HepG2 (cell line): ENCODE measurements around the gene SMPD3. TPM values are rescaled to one million over a fixed set of nuclear protein-coding genes. Genes with fewer than 3 reads are reported as not detected.

ENCODE experiments used
- ARNTL ChIP-seq: sonication (generic); formaldehyde crosslinking; IDR thresholded peaks from 2 replicates; pipeline ENCODE4 v1.4.0; 2020; ENCODE audit warnings: mild to moderate bottlenecking, missing genetic modification reagents
- CAMTA2 ChIP-seq: sonication (generic); formaldehyde crosslinking; IDR thresholded peaks from 2 replicates; pipeline ENCODE4 v1.4.0; 2020; ENCODE audit warnings: mild to moderate bottlenecking, missing genetic modification reagents, borderline replicate concordance
- DDIT3 ChIP-seq: sonication (generic); formaldehyde crosslinking; IDR thresholded peaks from 2 replicates; pipeline ENCODE4 v1.4.0; 2020; ENCODE audit warnings: mild to moderate bottlenecking, missing genetic modification reagents
- FOXK1 ChIP-seq: sonication (generic); formaldehyde crosslinking; IDR thresholded peaks from 2 replicates; pipeline ENCODE4 v1.4.0; 2020; ENCODE audit warnings: low read depth, missing genetic modification reagents, borderline replicate concordance
- KMT2A ChIP-seq: sonication (generic); formaldehyde crosslinking; IDR thresholded peaks from 2 replicates; pipeline ENCODE4 v1.4.0; 2020; ENCODE audit warnings: missing genetic modification reagents
- MTA1 ChIP-seq: sonication (generic); formaldehyde crosslinking; IDR thresholded peaks from 2 replicates; pipeline ENCODE4 v1.4.0; 2020; ENCODE audit warnings: missing genetic modification reagents, mild to moderate bottlenecking, borderline replicate concordance
- NONO ChIP-seq, 2 experiments: fragments of 450-650 bp in 1 of 2; sonication (generic) in 1 of 2; formaldehyde crosslinking in 1 of 2; IDR thresholded peaks in 1 of 2; conservative IDR thresholded peaks in 1 of 2; 2 replicates each; pipeline versions ENCODE4 v1.6.1 to v1.8.0; 2017 to 2022; ENCODE audit warnings: mild to moderate bottlenecking in 1 of 2, missing genetic modification reagents in 1 of 2, moderate library complexity in 1 of 2
- SOX13 ChIP-seq, 3 experiments: fragments of 450-650 bp in 1 of 3; sonication (generic) in 1 of 3; formaldehyde crosslinking in 1 of 3; IDR thresholded peaks in 2 of 3; conservative IDR thresholded peaks in 1 of 3; 2 replicates each; pipeline versions ENCODE4 v1.5.0 to v1.6.1; 2016 to 2020; ENCODE audit warnings: antibody characterized with exemption in 1 of 3, mild to moderate bottlenecking in 1 of 3, missing compliant biosample characterization in 1 of 3, missing genetic modification reagents in 1 of 3, moderate library complexity in 1 of 3
- STAT6 ChIP-seq: sonication (generic); formaldehyde crosslinking; IDR thresholded peaks from 2 replicates; pipeline ENCODE4 v1.4.0; 2020; ENCODE audit warnings: missing genetic modification reagents, mild to moderate bottlenecking, borderline replicate concordance
- TAF15 ChIP-seq: fragments of 200-400 bp; formaldehyde crosslinking; IDR thresholded peaks from one replicate; pipeline ENCODE4 v1.6.1; 2018; ENCODE audit warnings: mild to moderate bottlenecking, low read depth, low read length; ENCODE audit not compliant: poor library complexity, severe bottlenecking
- ZFP82 ChIP-seq: sonication (generic); formaldehyde crosslinking; IDR thresholded peaks from 2 replicates; pipeline ENCODE4 v1.5.1; 2020; ENCODE audit warnings: mild to moderate bottlenecking, missing genetic modification reagents, borderline replicate concordance
- ZMYM3 ChIP-seq: sonication (generic); formaldehyde crosslinking; IDR thresholded peaks from 2 replicates; pipeline ENCODE4 v1.5.1; 2020; ENCODE audit warnings: mild to moderate bottlenecking, missing genetic modification reagents
- ZNF124 ChIP-seq: sonication (generic); formaldehyde crosslinking; IDR thresholded peaks from 2 replicates; pipeline ENCODE4 v1.4.0; 2020; ENCODE audit warnings: missing genetic modification reagents
- ZNF282 ChIP-seq: fragments of 450-650 bp; IDR thresholded peaks from 2 replicates; pipeline ENCODE4 v1.6.1; 2018; ENCODE audit not compliant: partially characterized antibody
- ZNF431 ChIP-seq: sonication (generic); formaldehyde crosslinking; IDR thresholded peaks from 2 replicates; pipeline ENCODE4 v1.9.0; 2022; ENCODE audit warnings: missing genetic modification reagents, low read depth, mild to moderate bottlenecking, borderline replicate concordance
- ZNF572 ChIP-seq: sonication (generic); formaldehyde crosslinking; IDR thresholded peaks from 2 replicates; pipeline ENCODE4 v1.5.1; 2020; ENCODE audit warnings: mild to moderate bottlenecking, missing genetic modification reagents
- ZNF709 ChIP-seq: sonication (generic); formaldehyde crosslinking; IDR thresholded peaks from 2 replicates; pipeline ENCODE4 v1.5.0; 2020; ENCODE audit warnings: mild to moderate bottlenecking, missing genetic modification reagents
- ZNF839 ChIP-seq: sonication (generic); formaldehyde crosslinking; IDR thresholded peaks from 2 replicates; pipeline ENCODE4 v1.4.0; 2020; ENCODE audit warnings: missing genetic modification reagents, mild to moderate bottlenecking, borderline replicate concordance
- polyA plus RNA-seq, 8 experiments: library from polyadenylated mRNA; depleted of rRNA in 3 of 8; stranded (reverse) in 7 of 8; unstranded in 1 of 8; fragments of >200 nt; fragmentation: Illumina TruSeq in 4 of 8; extraction: Trizol in 4 of 8; gene quantifications; 2 replicates each; pipeline versions ENCODE4 v1.2.1 to v1.2.3, GENCODE V29; 2011 to 2016; ENCODE audit warnings: low read depth in 4 of 8, missing spikeins in 1 of 8, mixed read lengths in 1 of 8; ENCODE audit not compliant: insufficient read depth in 1 of 8
- total RNA-seq, 5 experiments: library from RNA; depleted of rRNA; stranded (reverse); fragments of >200 nt; fragmentation: Illumina TruSeq; extraction: Trizol; gene quantifications; 2 replicates each; pipeline ENCODE4 v1.2.3, GENCODE V29; 2016; ENCODE audit warnings: low read depth in 1 of 5
- TF ChIP-seq, protein P1 (sequence below): sonication (generic); formaldehyde crosslinking; conservative IDR thresholded peaks from 2 replicates; pipeline ENCODE4 v1.4.0; 2020; ENCODE audit warnings: missing genetic modification reagents
- TF ChIP-seq, protein P2 (sequence below): IDR thresholded peaks from 2 replicates; pipeline ENCODE4 v1.6.1; 2016; ENCODE audit warnings: control low read depth
- TF ChIP-seq, protein P3 (sequence below): sonication (generic); formaldehyde crosslinking; IDR thresholded peaks from 2 replicates; pipeline ENCODE4 v1.8.0; 2022; ENCODE audit warnings: mild to moderate bottlenecking, missing genetic modification reagents

The SMPD3 gene
- total and polyA plus RNA-seq, 2 of the 13 experiments (the other 11 are each of a cell fraction or from before 2014, with no cell fraction given): 0.07 to 0.32 TPM

DNA sequence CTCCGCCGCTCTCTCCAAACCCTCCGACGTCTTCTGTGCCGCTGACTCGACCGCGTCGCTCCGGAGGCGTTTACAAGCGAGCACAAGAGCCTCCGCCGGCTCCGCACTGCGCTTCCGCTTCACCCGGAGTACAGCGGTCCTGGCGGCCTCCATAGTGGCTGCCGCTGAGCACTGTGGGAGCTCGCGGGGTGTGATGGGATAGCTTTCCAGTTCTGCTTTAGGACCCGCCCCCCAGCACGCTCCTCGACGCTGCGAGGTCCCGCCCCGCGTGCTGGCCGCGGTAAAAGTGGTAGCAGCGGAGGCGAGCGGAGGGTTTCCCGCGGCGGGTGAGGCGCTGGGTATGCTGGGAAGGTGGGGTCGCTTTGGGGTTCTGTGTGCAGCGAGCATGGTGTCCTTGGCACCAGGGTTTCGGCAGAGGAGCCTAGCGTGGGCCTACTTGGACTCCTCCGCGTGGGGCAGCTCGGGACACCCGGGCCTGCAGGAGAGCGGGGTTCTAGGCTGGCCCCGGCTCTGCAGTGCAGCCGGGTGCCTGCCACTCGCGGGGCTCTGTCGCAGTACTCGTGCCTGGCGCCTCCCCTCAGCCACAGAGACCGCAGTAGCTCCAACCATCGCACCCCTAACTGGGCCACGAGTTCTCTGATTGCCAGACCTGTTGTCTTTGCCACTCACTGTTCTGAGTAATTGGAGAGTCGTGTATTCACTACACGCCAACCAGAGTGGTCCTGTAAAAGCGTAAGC, 137.4 kb downstream of the SMPD3 start, which contains the start of the genes PRMT7 and SLC7A6OS (continued):
- TF ChIP-seq, protein P1, sequence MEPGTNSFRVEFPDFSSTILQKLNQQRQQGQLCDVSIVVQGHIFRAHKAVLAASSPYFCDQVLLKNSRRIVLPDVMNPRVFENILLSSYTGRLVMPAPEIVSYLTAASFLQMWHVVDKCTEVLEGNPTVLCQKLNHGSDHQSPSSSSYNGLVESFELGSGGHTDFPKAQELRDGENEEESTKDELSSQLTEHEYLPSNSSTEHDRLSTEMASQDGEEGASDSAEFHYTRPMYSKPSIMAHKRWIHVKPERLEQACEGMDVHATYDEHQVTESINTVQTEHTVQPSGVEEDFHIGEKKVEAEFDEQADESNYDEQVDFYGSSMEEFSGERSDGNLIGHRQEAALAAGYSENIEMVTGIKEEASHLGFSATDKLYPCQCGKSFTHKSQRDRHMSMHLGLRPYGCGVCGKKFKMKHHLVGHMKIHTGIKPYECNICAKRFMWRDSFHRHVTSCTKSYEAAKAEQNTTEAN (CRISPR knock-in tag): peak; percentile 99
- TF ChIP-seq FOXK1 (peak; percentile 88; the same call in 1 of the 2 replicates), ZNF282 (no peak), ZNF572 (CRISPR knock-in tag) (no peak; the same call in 1 of the 2 replicates), KMT2A (CRISPR knock-in tag) (peak; percentile 100), MTA1 (peak; percentile 91; the same call in 1 of the 2 replicates), CAMTA2 (CRISPR knock-in tag) (0 out of 2 replicates have a peak, but pooled peaks have one; percentile 76), NONO (IDR thresholded peaks at IDR 0.05) (no peak), NONO (CRISPR knock-in tag; conservative IDR thresholded peaks at IDR 0.05) (peak; percentile 98), SOX13 (IDR thresholded peaks at IDR 0.05) (no peak), SOX13 (CRISPR knock-in tag; conservative IDR thresholded peaks at IDR 0.05 in 1 of 2, IDR thresholded peaks at IDR 0.05 in 1 of 2) (peak in 1 of 2 experiments; percentile 61; a peak in 1 of 4 replicates), ZNF431 (peak; percentile 96), DDIT3 (CRISPR knock-in tag) (peak; percentile 67; the same call in 1 of the 2 replicates), ZNF709 (peak; percentile 100), TAF15 (no peak), ZFP82 (peak; percentile 100), ZMYM3 (peak; percentile 87), ZNF839 (CRISPR knock-in tag) (peak; percentile 99), ARNTL (peak; percentile 95), ZNF124 (CRISPR knock-in tag) (peak; percentile 99), STAT6 (CRISPR knock-in tag) (peak; percentile 98)
- TF ChIP-seq, protein P2, sequence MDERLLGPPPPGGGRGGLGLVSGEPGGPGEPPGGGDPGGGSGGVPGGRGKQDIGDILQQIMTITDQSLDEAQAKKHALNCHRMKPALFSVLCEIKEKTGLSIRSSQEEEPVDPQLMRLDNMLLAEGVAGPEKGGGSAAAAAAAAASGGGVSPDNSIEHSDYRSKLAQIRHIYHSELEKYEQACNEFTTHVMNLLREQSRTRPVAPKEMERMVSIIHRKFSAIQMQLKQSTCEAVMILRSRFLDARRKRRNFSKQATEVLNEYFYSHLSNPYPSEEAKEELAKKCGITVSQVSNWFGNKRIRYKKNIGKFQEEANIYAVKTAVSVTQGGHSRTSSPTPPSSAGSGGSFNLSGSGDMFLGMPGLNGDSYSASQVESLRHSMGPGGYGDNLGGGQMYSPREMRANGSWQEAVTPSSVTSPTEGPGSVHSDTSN (CRISPR knock-in tag): no peak
- TF ChIP-seq, protein P3, sequence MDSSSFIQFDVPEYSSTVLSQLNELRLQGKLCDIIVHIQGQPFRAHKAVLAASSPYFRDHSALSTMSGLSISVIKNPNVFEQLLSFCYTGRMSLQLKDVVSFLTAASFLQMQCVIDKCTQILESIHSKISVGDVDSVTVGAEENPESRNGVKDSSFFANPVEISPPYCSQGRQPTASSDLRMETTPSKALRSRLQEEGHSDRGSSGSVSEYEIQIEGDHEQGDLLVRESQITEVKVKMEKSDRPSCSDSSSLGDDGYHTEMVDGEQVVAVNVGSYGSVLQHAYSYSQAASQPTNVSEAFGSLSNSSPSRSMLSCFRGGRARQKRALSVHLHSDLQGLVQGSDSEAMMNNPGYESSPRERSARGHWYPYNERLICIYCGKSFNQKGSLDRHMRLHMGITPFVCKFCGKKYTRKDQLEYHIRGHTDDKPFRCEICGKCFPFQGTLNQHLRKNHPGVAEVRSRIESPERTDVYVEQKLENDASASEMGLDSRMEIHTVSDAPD (CRISPR knock-in tag): peak; percentile 97
